ENCODE results near the gene DHH. TPM values are rescaled to one million over a fixed set of nuclear protein-coding genes. Genes with fewer than 3 reads are reported as not detected.

Gene DHH
- total RNA-seq, 4 donors from 2014 or later: 0.15 to 0.47 (median 0.42) TPM

GRCh38 chr12:49104822-49105221 lies 10.2 kb upstream of the DHH start:
- Histone ChIP-seq H3K9me3 (no peaks in the 10 kb centered on the region), H3K27ac (no peak overlapping the region), H3K36me3 (peaks cover 66% of the 10 kb centered on the region), H3K4me3 (no peak overlapping the region), H3K4me1 (peaks cover 51% of the 10 kb centered on the region), H3K27me3 (no peaks in the 10 kb centered on the region)
- DNase-seq (ENCODE audit: low spot score in 2 of 2): no peak
- TF ChIP-seq, protein P1, sequence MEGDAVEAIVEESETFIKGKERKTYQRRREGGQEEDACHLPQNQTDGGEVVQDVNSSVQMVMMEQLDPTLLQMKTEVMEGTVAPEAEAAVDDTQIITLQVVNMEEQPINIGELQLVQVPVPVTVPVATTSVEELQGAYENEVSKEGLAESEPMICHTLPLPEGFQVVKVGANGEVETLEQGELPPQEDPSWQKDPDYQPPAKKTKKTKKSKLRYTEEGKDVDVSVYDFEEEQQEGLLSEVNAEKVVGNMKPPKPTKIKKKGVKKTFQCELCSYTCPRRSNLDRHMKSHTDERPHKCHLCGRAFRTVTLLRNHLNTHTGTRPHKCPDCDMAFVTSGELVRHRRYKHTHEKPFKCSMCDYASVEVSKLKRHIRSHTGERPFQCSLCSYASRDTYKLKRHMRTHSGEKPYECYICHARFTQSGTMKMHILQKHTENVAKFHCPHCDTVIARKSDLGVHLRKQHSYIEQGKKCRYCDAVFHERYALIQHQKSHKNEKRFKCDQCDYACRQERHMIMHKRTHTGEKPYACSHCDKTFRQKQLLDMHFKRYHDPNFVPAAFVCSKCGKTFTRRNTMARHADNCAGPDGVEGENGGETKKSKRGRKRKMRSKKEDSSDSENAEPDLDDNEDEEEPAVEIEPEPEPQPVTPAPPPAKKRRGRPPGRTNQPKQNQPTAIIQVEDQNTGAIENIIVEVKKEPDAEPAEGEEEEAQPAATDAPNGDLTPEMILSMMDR (IDR thresholded peaks at IDR 0.05): no peak
- TF ChIP-seq EP300 (IDR thresholded peaks at IDR 0.05): no peak
- TF ChIP-seq POLR2A (IDR thresholded peaks at IDR 0.05): no peak
- no peak for TF ChIP-seq POLR2AphosphoS5 (IDR thresholded peaks at IDR 0.05)
- no CpG with 5 or more reads among the region's 3 CpGs for WGBS

DNA sequence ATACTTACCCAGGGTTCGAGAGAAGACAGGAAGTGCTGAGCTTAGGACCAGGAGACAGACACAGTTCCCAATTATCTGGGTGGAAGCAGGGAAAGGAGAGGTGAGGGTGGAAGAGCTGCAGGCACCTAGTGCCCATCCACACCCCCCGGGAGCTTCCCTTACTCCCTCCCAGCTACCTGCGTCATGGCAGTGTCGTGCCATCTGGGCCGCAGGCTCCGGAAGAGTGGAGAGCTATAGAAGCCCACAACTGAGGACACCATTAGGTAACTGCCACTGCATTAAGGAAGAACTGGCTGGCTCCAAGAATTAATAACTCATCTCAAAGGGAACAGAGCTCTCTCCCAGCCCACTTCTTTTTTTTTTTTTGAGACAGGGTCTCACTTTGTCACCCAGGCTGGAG lies 5.8 kb upstream of the DHH start:
- DNase-seq (ENCODE audit: low spot score in 2 of 2): no peak
- Histone ChIP-seq H3K4me1 (peaks cover 11% of the 10 kb centered on the region), H3K27ac (no peak overlapping the region), H3K36me3 (peaks cover 85% of the 10 kb centered on the region), H3K4me3 (no peak overlapping the region), H3K27me3 (no peaks in the 10 kb centered on the region), H3K9me3 (no peaks in the 10 kb centered on the region)
- WGBS: 94% methylated on average over 6 of the region's 6 CpGs
- TF ChIP-seq EP300 (IDR thresholded peaks at IDR 0.05) (no peak), POLR2AphosphoS5 (IDR thresholded peaks at IDR 0.05) (no peak), POLR2A (IDR thresholded peaks at IDR 0.05) (no peak)
- TF ChIP-seq, protein P1 (IDR thresholded peaks at IDR 0.05): no peak

GRCh38 chr12:49098703-49099102 lies 4.1 kb upstream of the DHH start:
- 88% methylated on average over 2 of the region's 2 CpGs for WGBS
- peaks cover 13% of the 10 kb centered on the region for H3K4me1 ChIP-seq
- H3K27ac ChIP-seq: no peak overlapping the region
- H3K9me3 ChIP-seq: no peaks in the 10 kb centered on the region
- no peak overlapping the region for H3K4me3 ChIP-seq
- no peak for DNase-seq (ENCODE audit: low spot score in 2 of 2)
- TF ChIP-seq POLR2A (IDR thresholded peaks at IDR 0.05) (no peak), EP300 (IDR thresholded peaks at IDR 0.05) (no peak), POLR2AphosphoS5 (IDR thresholded peaks at IDR 0.05) (no peak)
- TF ChIP-seq, protein P1 (IDR thresholded peaks at IDR 0.05): no peak
- peaks cover 69% of the 10 kb centered on the region for H3K36me3 ChIP-seq
- H3K27me3 ChIP-seq: peaks cover 13% of the 10 kb centered on the region

GRCh38 chr12:49098035-49098451 lies 3.4 kb upstream of the DHH start:
- WGBS: 67% methylated on average over 4 of the region's 4 CpGs
- no peak overlapping the region for H3K27ac ChIP-seq
- DNase-seq (ENCODE audit: low spot score in 2 of 2): no peak
- peaks cover 20% of the 10 kb centered on the region for H3K4me1 ChIP-seq
- H3K36me3 ChIP-seq: peaks cover 62% of the 10 kb centered on the region
- peaks cover 20% of the 10 kb centered on the region for H3K27me3 ChIP-seq
- H3K9me3 ChIP-seq: no peaks in the 10 kb centered on the region
- TF ChIP-seq, protein P1 (IDR thresholded peaks at IDR 0.05): peak; percentile 51 to 77
- no peak for TF ChIP-seq POLR2A (IDR thresholded peaks at IDR 0.05)
- H3K4me3 ChIP-seq: no peak overlapping the region

DNA sequence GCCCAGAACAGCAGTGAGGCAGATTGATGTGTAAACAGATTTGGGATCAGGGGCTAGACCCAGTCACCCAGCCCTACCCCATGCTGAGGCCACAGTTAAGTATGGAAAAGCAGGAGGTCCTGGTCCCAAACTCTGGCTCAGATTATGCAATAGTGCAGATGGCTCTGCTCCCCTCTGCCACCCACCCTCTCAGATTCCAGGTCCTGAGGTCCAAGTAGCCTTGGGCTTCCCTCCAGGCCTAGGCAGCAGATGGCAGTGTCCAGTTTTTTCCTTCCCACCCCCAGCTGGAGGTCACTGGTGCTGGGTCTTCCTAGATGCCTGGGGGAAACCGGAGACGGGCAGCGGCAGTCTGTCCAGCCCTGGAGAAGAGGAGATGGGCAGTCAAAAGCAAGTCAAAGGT lies 2.8 kb upstream of the DHH start:
- Histone ChIP-seq H3K27me3 (peaks cover 26% of the 10 kb centered on the region), H3K9me3 (no peaks in the 10 kb centered on the region), H3K4me1 (peaks cover 23% of the 10 kb centered on the region), H3K27ac (no peak overlapping the region), H3K4me3 (no peak overlapping the region), H3K36me3 (peaks cover 55% of the 10 kb centered on the region)
- TF ChIP-seq POLR2A (IDR thresholded peaks at IDR 0.05) (no peak), EP300 (IDR thresholded peaks at IDR 0.05) (no peak), POLR2AphosphoS5 (IDR thresholded peaks at IDR 0.05) (no peak)
- TF ChIP-seq, protein P1 (IDR thresholded peaks at IDR 0.05): no peak
- no peak for DNase-seq (ENCODE audit: low spot score in 2 of 2)
- 97% methylated on average over 3 of the region's 3 CpGs for WGBS

All from suprapubic skin (tissue), 4 donors.